BJ (cell line): Measurements from ENCODE around the gene EWSR1. TPM values are rescaled to one million over a fixed set of nuclear protein-coding genes. Genes with fewer than 3 reads are reported as not detected.

ENCODE experiments used
- CTCF ChIA-PET: fragments of 350-600 bp; formaldehyde crosslinking; extraction: SDS; loops from one replicate; lab custom pipeline; 2021; ENCODE audit warnings: antibody characterized with exemption, inconsistent platforms; lab: Yijun Ruan, JAX
- POLR2A ChIA-PET: fragments of 300-600 bp; sonication (Branson Sonifier 250); formaldehyde crosslinking; extraction: SDS; loops from one replicate; lab custom pipeline; 2021; ENCODE audit warnings: antibody characterized with exemption; lab: Charles Lee
- DNase-seq: peaks from one replicate; pipeline ENCODE4 v3.0.0-alpha.2; 2011; ENCODE audit warnings: low read depth
- H3K27me3 ChIP-seq: 2 replicates; pipeline ENCODE4 v1.6.0; 2011; ENCODE audit warnings: low read length; ENCODE audit not compliant: control insufficient read depth, insufficient read depth
- H3K36me3 ChIP-seq: 2 replicates; pipeline ENCODE4 v1.5.1; 2011; ENCODE audit warnings: low read length; ENCODE audit not compliant: control insufficient read depth, insufficient read depth
- H3K4me3 ChIP-seq: 2 replicates; pipeline ENCODE4 v1.5.1; 2011; ENCODE audit warnings: low read depth, mild to moderate bottlenecking, control low read depth, low read length
- CTCF ChIP-seq: IDR thresholded peaks from 2 replicates; pipeline ENCODE4 v1.5.1; 2011; ENCODE audit warnings: low read depth, mild to moderate bottlenecking, control low read depth, inconsistent platforms, low read length, moderate library complexity; ENCODE audit not compliant: insufficient read depth
- polyA plus RNA-seq: library from polyadenylated mRNA; depleted of rRNA; stranded (reverse); fragments of >200 nt; gene quantifications from 2 replicates; pipeline ENCODE4 v1.2.3, GENCODE V29; 2011

Gene EWSR1
- polyA plus RNA-seq, 1 experiment: 206 TPM

GRCh38 chr22:29224121-29224858 is 43.8 kb upstream of the EWSR1 start:
- ChIA-PET POLR2A (no interaction called here), CTCF (interaction anchor here (2.0 kb wide), 1 partner anchor 21 kb away, joined by 7 read pairs; no protein-coding TSS in a partner anchor)
- DNase-seq: no peak
- H3K4me3 ChIP-seq: no peak overlapping the region
- peaks cover 12% of the 10 kb centered on the region for H3K27me3 ChIP-seq
- TF ChIP-seq CTCF: no peak
- no peaks in the 10 kb centered on the region for H3K36me3 ChIP-seq

GRCh38 chr22:29224859-29225410 is 43.1 kb upstream of the EWSR1 start:
- DNase-seq: no peak
- ChIA-PET POLR2A (no interaction called here), CTCF (interaction anchor here (2.0 kb wide), 1 partner anchor 21 kb away, joined by 7 read pairs; no protein-coding TSS in a partner anchor)
- H3K4me3 ChIP-seq: no peak overlapping the region
- TF ChIP-seq CTCF: no peak
- H3K27me3 ChIP-seq: peaks cover 12% of the 10 kb centered on the region
- H3K36me3 ChIP-seq: no peaks in the 10 kb centered on the region

GRCh38 chr22:29225422-29226090 is 42.5 kb upstream of the EWSR1 start:
- Histone ChIP-seq H3K27me3 (peaks cover 12% of the 10 kb centered on the region), H3K36me3 (no peaks in the 10 kb centered on the region), H3K4me3 (no peak overlapping the region)
- TF ChIP-seq CTCF: no peak
- ChIA-PET CTCF (interaction anchor here (1.6 to 2.1 kb wide), 2 partner anchors 17 to 20 kb away, joined by 4 to 9 read pairs; no protein-coding TSS in a partner anchor), POLR2A (no interaction called here)
- no peak for DNase-seq

GRCh38 chr22:29226351-29226981 is 41.6 kb upstream of the EWSR1 start:
- no peak for TF ChIP-seq CTCF
- POLR2A ChIA-PET: no interaction called here
- CTCF ChIA-PET: interaction anchor here (0.6 to 2.1 kb wide), 3 partner anchors 16 to 36 kb away, joined by 3 to 9 read pairs (median 4); no protein-coding TSS in a partner anchor
- H3K36me3 ChIP-seq: no peaks in the 10 kb centered on the region
- H3K4me3 ChIP-seq: no peak overlapping the region
- peaks cover 12% of the 10 kb centered on the region for H3K27me3 ChIP-seq
- no peak for DNase-seq
